K562 treated with DMSO at 1 percent for 48 hours (cell line): ENCODE measurements around the gene ADAM20. TPM values are rescaled to one million over a fixed set of nuclear protein-coding genes. Genes with fewer than 3 reads are reported as not detected.

Experiments used
- total RNA-seq: library from RNA; unstranded; fragments of 300-600 nt; gene quantifications from 2 replicates; pipeline ENCODE4 v1.2.3, GENCODE V29; 2022; ENCODE audit warnings: low replicate concordance; ENCODE audit errors: extremely low read depth

Gene ADAM20
- not detected in 2 replicates for total RNA-seq

GRCh38 chr14:70534904-70535303, at the start of gene ADAM20:
TSS of gene ADAM20 (minus strand) at chr14:70535004. CDS start at chr14:70524757, 10,247 bp downstream.

Other genes starting within 250 kb of the ADAM20 start
- gene COX16, start 175.3 kb downstream of the ADAM20 start, total RNA-seq: not detected in 2 replicates
- not detected in 2 replicates for gene SYNJ2BP, start 117.9 kb downstream of the ADAM20 start, total RNA-seq
- gene ADAM21, start 82.8 kb downstream of the ADAM20 start, total RNA-seq: not detected in 2 replicates
- gene MED6, start 65.7 kb upstream of the ADAM20 start, total RNA-seq: not detected in 2 replicates
- gene TTC9, start 106.9 kb upstream of the ADAM20 start, total RNA-seq: not detected in 2 replicates